ENCODE data around the gene ITSN1. TPM values are rescaled to one million over a fixed set of nuclear protein-coding genes. Genes with fewer than 3 reads are reported as not detected.

ITSN1 gene
- total RNA-seq, 1 experiment from 2014 or later: 50.3 TPM

GRCh38 chr21:33662046-33662445, 19.7 kb downstream of the ITSN1 start:
- no TSS peak for BruUV-seq (replicated peaks)
- no peaks in the 10 kb centered on the region for H3K36me3 ChIP-seq (ENCODE audit: control insufficient read depth, insufficient read depth, low read length)
- CTCF ChIA-PET: no interaction called here
- no peak for DNase-seq (ENCODE audit: low read depth, low spot score)
- H3K9me3 ChIP-seq (ENCODE audit: control insufficient read depth, insufficient read depth, low read depth, low read length): no peaks in the 10 kb centered on the region; the same call in 1 of the 2 replicates
- no peak overlapping the region for H3K27ac ChIP-seq (ENCODE audit: low read length)
- no peaks in the 10 kb centered on the region for H3K27me3 ChIP-seq (ENCODE audit: control insufficient read depth, insufficient read depth, low read length)
- POLR2A ChIA-PET: no interaction called here
- no peak for ATAC-seq
- H3K4me1 ChIP-seq (ENCODE audit: control insufficient read depth, insufficient read depth, low read length): peaks cover 9% of the 10 kb centered on the region
- intact Hi-C loops (cut with micrococcal nuclease; ENCODE audit: unreplicated experiment): no loop called here
- in situ Hi-C loops (cut with HindIII; ENCODE audit: low pct_unique_long_range_greater_than_20kb, low sequenced_read_pairs): no loop called here
- TF ChIP-seq TCF7L2 (IDR thresholded peaks at IDR 0.05; ENCODE audit: low read depth, low read length) (no peak), SIN3A (IDR thresholded peaks at IDR 0.05; ENCODE audit: borderline replicate concordance, insufficient read depth, low read depth, low read length) (no peak), CTCF (IDR thresholded peaks at IDR 0.05) (no peak), REST (IDR thresholded peaks at IDR 0.05; ENCODE audit: insufficient read depth in 1 of 2, low read depth in 2 of 2, low read length in 1 of 2) (no peak), POLR2AphosphoS5 (IDR thresholded peaks at IDR 0.05; ENCODE audit: low read depth, low read length) (no peak)
- no peak overlapping the region for H3K4me3 ChIP-seq (ENCODE audit: low read depth in 2 of 2, low read length in 2 of 2)

GRCh38 chr21:33663241-33663640, 20.9 kb downstream of the ITSN1 start:
- Histone ChIP-seq H3K9me3 (ENCODE audit: control insufficient read depth, insufficient read depth, low read depth, low read length) (no peaks in the 10 kb centered on the region; the same call in 1 of the 2 replicates), H3K4me1 (ENCODE audit: control insufficient read depth, insufficient read depth, low read length) (peaks cover 6% of the 10 kb centered on the region), H3K36me3 (ENCODE audit: control insufficient read depth, insufficient read depth, low read length) (no peaks in the 10 kb centered on the region), H3K27me3 (ENCODE audit: control insufficient read depth, insufficient read depth, low read length) (no peaks in the 10 kb centered on the region), H3K27ac (ENCODE audit: low read length) (no peak overlapping the region), H3K4me3 (ENCODE audit: low read depth in 2 of 2, low read length in 2 of 2) (no peak overlapping the region)
- ATAC-seq: no peak
- in situ Hi-C loops (cut with HindIII; ENCODE audit: low pct_unique_long_range_greater_than_20kb, low sequenced_read_pairs) (no loop called here), intact Hi-C loops (cut with micrococcal nuclease; ENCODE audit: unreplicated experiment) (no loop called here)
- BruUV-seq (replicated peaks): no TSS peak
- no peak for TF ChIP-seq CTCF (IDR thresholded peaks at IDR 0.05)
- no peak for DNase-seq (ENCODE audit: low read depth, low spot score)
- CTCF ChIA-PET: no interaction called here
- POLR2A ChIA-PET: interaction anchor here (0.6 kb wide), 1 partner anchor 41 kb away, joined by 3 read pairs; no protein-coding TSS in a partner anchor

GRCh38 chr21:33664135-33664534, 21.8 kb downstream of the ITSN1 start:
- no peaks in the 10 kb centered on the region for H3K27me3 ChIP-seq (ENCODE audit: control insufficient read depth, insufficient read depth, low read length)
- no peaks in the 10 kb centered on the region for H3K36me3 ChIP-seq (ENCODE audit: control insufficient read depth, insufficient read depth, low read length)
- TF ChIP-seq SIN3A (IDR thresholded peaks at IDR 0.05; ENCODE audit: borderline replicate concordance, insufficient read depth, low read depth, low read length) (no peak), REST (IDR thresholded peaks at IDR 0.05; ENCODE audit: insufficient read depth in 1 of 2, low read depth in 2 of 2, low read length in 1 of 2) (no peak), TCF7L2 (IDR thresholded peaks at IDR 0.05; ENCODE audit: low read depth, low read length) (no peak), POLR2AphosphoS5 (IDR thresholded peaks at IDR 0.05; ENCODE audit: low read depth, low read length) (no peak), CTCF (IDR thresholded peaks at IDR 0.05) (no peak)
- H3K9me3 ChIP-seq (ENCODE audit: control insufficient read depth, insufficient read depth, low read depth, low read length): no peaks in the 10 kb centered on the region; the same call in 1 of the 2 replicates
- in situ Hi-C loops (cut with HindIII; ENCODE audit: low pct_unique_long_range_greater_than_20kb, low sequenced_read_pairs) (no loop called here), intact Hi-C loops (cut with micrococcal nuclease; ENCODE audit: unreplicated experiment) (no loop called here)
- no peak for ATAC-seq
- H3K27ac ChIP-seq (ENCODE audit: low read length): no peak overlapping the region
- peaks cover 4% of the 10 kb centered on the region for H3K4me1 ChIP-seq (ENCODE audit: control insufficient read depth, insufficient read depth, low read length)
- no peak overlapping the region for H3K4me3 ChIP-seq (ENCODE audit: low read depth in 2 of 2, low read length in 2 of 2)
- DNase-seq (ENCODE audit: low read depth, low spot score): no peak
- POLR2A ChIA-PET: no interaction called here
- CTCF ChIA-PET: no interaction called here
- no TSS peak for BruUV-seq (replicated peaks)
